CD14-positive monocyte (primary cell): ENCODE measurements around the gene MADCAM1. TPM values are rescaled to one million over a fixed set of nuclear protein-coding genes. Genes with fewer than 3 reads are reported as not detected.

Experiments used
- DNase-seq, 3 donors: peaks; one replicate each; pipeline ENCODE4 v3.0.0-alpha.2; 2011 to 2022
- H2AFZ ChIP-seq: 2 replicates; pipeline ENCODE4 v1.6.0; 2012; ENCODE audit warnings: mild to moderate bottlenecking, low read depth, low read length, inconsistent platforms; ENCODE audit not compliant: insufficient read depth, poor library complexity, severe bottlenecking
- H3K27ac ChIP-seq, 2 donors: 1 replicate in 1 of 2; 2 replicates in 1 of 2; pipeline ENCODE4 v1.5.1; 2012 to 2013; ENCODE audit warnings: low read length in 2 of 2, control low read depth in 1 of 2, inconsistent platforms in 1 of 2, low read depth in 1 of 2, mild to moderate bottlenecking in 1 of 2
- H3K27me3 ChIP-seq, 2 donors: one replicate each; pipeline versions ENCODE4 v1.6.0 to v1.6.1; 2011 to 2013; ENCODE audit warnings: low read length in 2 of 2; ENCODE audit not compliant: control insufficient read depth in 2 of 2, insufficient read depth in 2 of 2
- H3K36me3 ChIP-seq, 2 donors: replicated peaks in 1 of 2; 1 replicate in 1 of 2; 2 replicates in 1 of 2; pipeline versions ENCODE4 v1.5.1 to v1.6.1; 2012 to 2013; ENCODE audit warnings: low read length in 2 of 2, control low read depth in 1 of 2, inconsistent platforms in 1 of 2, mild to moderate bottlenecking in 1 of 2; ENCODE audit not compliant: insufficient read depth in 2 of 2, control insufficient read depth in 1 of 2
- H3K4me1 ChIP-seq, 2 donors: 1 replicate in 1 of 2; 2 replicates in 1 of 2; pipeline versions ENCODE4 v1.5.1 to v1.6.1; 2012 to 2013; ENCODE audit warnings: low read length in 2 of 2, control low read depth in 1 of 2, inconsistent platforms in 1 of 2, mild to moderate bottlenecking in 1 of 2, moderate library complexity in 1 of 2; ENCODE audit not compliant: insufficient read depth in 2 of 2, control insufficient read depth in 1 of 2
- H3K4me2 ChIP-seq: replicated peaks from 2 replicates; pipeline ENCODE3; 2012; ENCODE audit warnings: low read length, moderate library complexity, mild to moderate bottlenecking; ENCODE audit not compliant: poor library complexity, severe bottlenecking; ENCODE audit errors: extremely low read depth
- H3K4me3 ChIP-seq, 3 experiments: fragments of 200-600 bp in 1 of 3; sonication (generic) in 1 of 3; replicated peaks in 1 of 3; 1 replicate in 2 of 3; 2 replicates in 1 of 3; pipeline ENCODE4 v1.5.1; 2011 to 2013; ENCODE audit warnings: low read length in 3 of 3, mild to moderate bottlenecking in 3 of 3, control low read depth in 2 of 3, low read depth in 2 of 3, inconsistent platforms in 1 of 3, moderate library complexity in 1 of 3
- H3K79me2 ChIP-seq: 2 replicates; pipeline ENCODE4 v1.6.0; 2012; ENCODE audit warnings: mild to moderate bottlenecking, control low read depth, inconsistent platforms, low read length, moderate library complexity; ENCODE audit not compliant: insufficient read depth
- H3K9ac ChIP-seq: 2 replicates; pipeline ENCODE4 v1.6.0; 2017; ENCODE audit warnings: low read length, mild to moderate bottlenecking; ENCODE audit not compliant: insufficient read depth, poor library complexity, severe bottlenecking
- H3K9me3 ChIP-seq, 2 donors: replicated peaks in 1 of 2; 1 replicate in 1 of 2; 2 replicates in 1 of 2; pipeline versions ENCODE4 v1.5.1 to v1.6.1; 2012 to 2013; ENCODE audit warnings: low read length in 2 of 2, control low read depth in 1 of 2; ENCODE audit not compliant: control insufficient read depth in 1 of 2, insufficient read depth in 1 of 2
- H4K20me1 ChIP-seq: 2 replicates; pipeline ENCODE4 v1.6.0; 2012; ENCODE audit warnings: mild to moderate bottlenecking, low read length, control low read depth, moderate library complexity; ENCODE audit not compliant: insufficient read depth
- H3K27ac Mint-ChIP-seq, 7 donors: one replicate each; pipeline ENCODE4 v1.8.0; 2020; ENCODE audit warnings: mild to moderate bottlenecking in 7 of 7, mixed read lengths in 7 of 7, moderate library complexity in 6 of 7, inconsistent platforms in 2 of 7
- H3K27me3 Mint-ChIP-seq, 3 donors: one replicate each; pipeline ENCODE4 v1.8.0; 2021 to 2022; ENCODE audit warnings: low read depth in 3 of 3, mild to moderate bottlenecking in 3 of 3, mixed read lengths in 3 of 3, moderate library complexity in 3 of 3, inconsistent platforms in 1 of 3
- H3K36me3 Mint-ChIP-seq, 2 donors: one replicate each; pipeline ENCODE4 v1.8.0; 2020; ENCODE audit warnings: mixed read lengths in 2 of 2, inconsistent platforms in 1 of 2, mild to moderate bottlenecking in 1 of 2
- H3K4me1 Mint-ChIP-seq: one replicate; pipeline ENCODE4 v1.8.0; 2020; ENCODE audit warnings: mild to moderate bottlenecking, mixed read lengths
- H3K4me3 Mint-ChIP-seq, 2 donors: one replicate each; pipeline ENCODE4 v1.8.0; 2020; ENCODE audit warnings: mild to moderate bottlenecking in 2 of 2, mixed read lengths in 2 of 2, moderate library complexity in 1 of 2
- H3K9me3 Mint-ChIP-seq, 7 donors: one replicate each; pipeline ENCODE4 v1.8.0; 2020 to 2022; ENCODE audit warnings: mixed read lengths in 7 of 7, mild to moderate bottlenecking in 6 of 7, moderate library complexity in 6 of 7, inconsistent platforms in 2 of 7
- WGBS: methylation state at CpG from one replicate; pipeline ENCODE4 v1.1.5; 2013; ENCODE audit warnings: missing lambda C conversion rate; ENCODE audit not compliant: insufficient coverage; 5-methylcytosine and 5-hydroxymethylcytosine counted together
- intact Hi-C, 2 donors: fragments of 100-400 bp; cut with micrococcal nuclease; formaldehyde crosslinking; loops; one replicate each; pipeline versions ENCODE4 v1.15.0 to v1.15.1; 2023
- polyA plus RNA-seq, 3 donors: library from polyadenylated mRNA; depleted of rRNA in 1 of 3; unstranded in 2 of 3; stranded (reverse) in 1 of 3; fragments of 300-500 nt in 2 of 3; fragments of >200 nt in 1 of 3; fragmentation: Illumina TruSeq in 2 of 3; gene quantifications; 1 replicate in 2 of 3; 2 replicates in 1 of 3; pipeline ENCODE4 v1.2.3, GENCODE V29; 2012 to 2021
- TF ChIP-seq, protein P1 (sequence below): fragments of 200-600 bp; IDR thresholded peaks from one replicate; pipeline ENCODE4 v1.8.0; 2022; ENCODE audit warnings: antibody characterized with exemption, mild to moderate bottlenecking

Gene MADCAM1
- polyA plus RNA-seq, 3 donors: 0.17 TPM; not detected in 2

GRCh38 chr19:478236-478903 lies 17.9 kb upstream of the MADCAM1 start:
- intact Hi-C loops: no loop called here
- Histone ChIP-seq H3K4me2 (no peak overlapping the region), H3K79me2 (no peaks in the 10 kb centered on the region), H3K27ac (no peak overlapping the region), H3K9me3 (peaks cover 13 to 19% of the 10 kb centered on the region in 2 donors), H3K4me1 (no peaks in the 10 kb centered on the region), H3K9ac (no peak overlapping the region), H3K4me3 (no peak overlapping the region), H3K36me3 (no peaks in the 10 kb centered on the region), H4K20me1 (no peaks in the 10 kb centered on the region), H3K27me3 (no peaks in the 10 kb centered on the region), H2AFZ (no peak overlapping the region)
- 87% methylated on average over 13 of the region's 26 CpGs for WGBS
- H3K9me3 Mint-ChIP-seq: peaks cover 17 to 32% (median 21%) of the 10 kb centered on the region in 7 donors
- peaks cover 10 to 29% (median 25%) of the 10 kb centered on the region in 3 donors for H3K27me3 Mint-ChIP-seq
- peak overlapping the region in 1 of 2 donors; percentile 37 for H3K4me3 Mint-ChIP-seq
- H3K36me3 Mint-ChIP-seq: no peaks in the 10 kb centered on the region
- TF ChIP-seq, protein P1, sequence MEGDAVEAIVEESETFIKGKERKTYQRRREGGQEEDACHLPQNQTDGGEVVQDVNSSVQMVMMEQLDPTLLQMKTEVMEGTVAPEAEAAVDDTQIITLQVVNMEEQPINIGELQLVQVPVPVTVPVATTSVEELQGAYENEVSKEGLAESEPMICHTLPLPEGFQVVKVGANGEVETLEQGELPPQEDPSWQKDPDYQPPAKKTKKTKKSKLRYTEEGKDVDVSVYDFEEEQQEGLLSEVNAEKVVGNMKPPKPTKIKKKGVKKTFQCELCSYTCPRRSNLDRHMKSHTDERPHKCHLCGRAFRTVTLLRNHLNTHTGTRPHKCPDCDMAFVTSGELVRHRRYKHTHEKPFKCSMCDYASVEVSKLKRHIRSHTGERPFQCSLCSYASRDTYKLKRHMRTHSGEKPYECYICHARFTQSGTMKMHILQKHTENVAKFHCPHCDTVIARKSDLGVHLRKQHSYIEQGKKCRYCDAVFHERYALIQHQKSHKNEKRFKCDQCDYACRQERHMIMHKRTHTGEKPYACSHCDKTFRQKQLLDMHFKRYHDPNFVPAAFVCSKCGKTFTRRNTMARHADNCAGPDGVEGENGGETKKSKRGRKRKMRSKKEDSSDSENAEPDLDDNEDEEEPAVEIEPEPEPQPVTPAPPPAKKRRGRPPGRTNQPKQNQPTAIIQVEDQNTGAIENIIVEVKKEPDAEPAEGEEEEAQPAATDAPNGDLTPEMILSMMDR: no peak
- H3K27ac Mint-ChIP-seq: no peak overlapping the region
- peaks cover 5% of the 10 kb centered on the region for H3K4me1 Mint-ChIP-seq
- no peak for DNase-seq

- H4K20me1 ChIP-seq: no peaks in the 10 kb centered on the region
- intact Hi-C loops: no loop called here
- H3K4me2 ChIP-seq: no peak overlapping the region
- peaks cover 17 to 32% (median 21%) of the 10 kb centered on the region in 7 donors for H3K9me3 Mint-ChIP-seq
- no peak for DNase-seq
- no peaks in the 10 kb centered on the region for H3K36me3 ChIP-seq
- H3K27ac ChIP-seq: no peak overlapping the region
- H3K36me3 Mint-ChIP-seq: no peaks in the 10 kb centered on the region
- H3K4me3 ChIP-seq: no peak overlapping the region
- no peaks in the 10 kb centered on the region for H3K79me2 ChIP-seq
- no peak overlapping the region for H2AFZ ChIP-seq
- H3K4me1 ChIP-seq: no peaks in the 10 kb centered on the region
- peaks cover 13 to 19% of the 10 kb centered on the region in 2 donors for H3K9me3 ChIP-seq
- no peak overlapping the region for H3K9ac ChIP-seq
- H3K27ac Mint-ChIP-seq: no peak overlapping the region
- no peak overlapping the region for H3K4me3 Mint-ChIP-seq
- no peaks in the 10 kb centered on the region for H3K27me3 ChIP-seq
- TF ChIP-seq, protein P1: no peak
- H3K4me1 Mint-ChIP-seq: peaks cover 5% of the 10 kb centered on the region
- 80% methylated on average over 6 of the region's 14 CpGs for WGBS
- peaks cover 10 to 29% (median 25%) of the 10 kb centered on the region in 3 donors for H3K27me3 Mint-ChIP-seq
Measured at GRCh38 chr19:478976-479375, 17.3 kb upstream of the MADCAM1 start.
